GM19452 (cell line): ENCODE results near the gene BACE1.

Experiments used
- ATAC-seq: cut with Tn5 transposase; IDR thresholded peaks from one replicate; pipeline ENCODE4 v1.9.1; 2021; ENCODE audit not compliant: unreplicated experiment

Gene BACE1

DNA sequence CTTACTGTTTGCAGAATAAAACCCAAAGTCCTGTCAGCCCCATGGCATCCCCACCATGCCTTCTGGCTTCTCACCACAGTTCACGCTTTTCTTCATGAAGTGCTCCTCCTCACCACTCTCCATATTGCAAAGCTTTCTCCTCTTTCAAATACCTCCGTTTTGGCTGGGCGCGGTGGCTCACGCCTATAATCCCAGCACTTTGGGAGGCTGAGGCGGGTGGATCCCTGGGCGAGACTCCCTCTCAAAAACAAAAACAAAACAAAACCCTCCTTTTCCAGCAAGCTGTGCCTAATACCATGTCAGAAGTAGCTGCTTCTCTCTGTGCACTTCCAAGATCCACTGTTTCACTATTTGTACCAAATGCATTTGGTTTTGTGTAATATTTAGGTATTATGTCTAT is 6.7 kb downstream of the BACE1 start:
- ATAC-seq, result no peak

DNA sequence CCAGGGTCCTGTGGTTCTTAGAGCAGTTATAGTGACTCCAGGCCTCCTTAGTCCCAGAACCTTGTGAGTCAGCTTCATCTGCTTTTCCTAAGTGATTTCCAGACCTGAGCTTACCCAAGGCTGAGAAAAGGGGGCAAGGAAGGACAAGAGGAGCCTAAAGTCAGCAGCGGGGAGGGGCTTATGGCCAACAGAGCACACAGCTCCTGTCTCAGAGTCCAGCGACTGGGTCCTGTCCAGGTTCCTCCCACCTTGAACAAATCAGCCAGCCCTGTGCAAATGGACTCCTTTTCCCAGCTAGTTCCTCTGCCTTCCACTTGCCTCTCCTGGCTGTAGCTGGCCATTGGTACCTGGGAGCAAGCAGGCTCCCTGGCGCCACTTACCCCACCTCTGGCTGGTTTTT is 10.9 kb downstream of the BACE1 start:
- ATAC-seq, result no peak

DNA sequence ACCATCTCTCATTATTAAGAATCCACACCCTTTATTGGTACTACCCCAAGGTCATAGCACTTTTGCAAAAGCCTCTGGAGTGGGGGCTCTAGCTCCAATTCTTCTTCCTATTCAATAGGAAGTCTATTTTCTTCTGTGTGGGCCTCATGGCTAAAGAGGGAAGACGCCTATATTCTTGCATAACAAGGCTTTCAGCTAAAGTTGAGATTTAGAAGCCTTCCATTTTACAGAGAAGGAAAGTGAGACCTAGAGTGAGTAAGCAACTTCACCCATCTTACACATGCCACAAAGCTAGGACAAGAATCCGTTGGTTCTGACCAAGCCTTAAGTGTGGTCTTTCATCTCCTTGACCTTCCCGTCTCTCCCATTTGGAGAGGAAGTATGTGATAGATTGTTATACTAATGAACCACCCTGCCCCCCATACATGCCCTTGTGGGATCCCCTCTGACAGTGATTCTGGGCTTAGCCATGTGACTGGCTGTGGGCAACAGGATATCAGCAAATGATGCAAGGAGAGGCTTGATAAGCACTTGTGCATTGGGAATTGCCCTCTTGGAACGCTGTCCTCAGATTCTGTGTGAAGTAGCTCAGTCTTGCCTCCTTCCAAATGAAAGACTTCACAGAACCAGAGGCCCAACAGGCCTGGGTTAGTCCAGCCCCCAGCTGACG is 12.3 kb downstream of the BACE1 start:
- ATAC-seq, result no peak

GRCh38 chr11:117303101-117303500 is 13.0 kb downstream of the BACE1 start:
- ATAC-seq, result no peak

GRCh38 chr11:117302228-117302627 is 13.8 kb downstream of the BACE1 start:
- no peak for ATAC-seq

GRCh38 chr11:117300773-117301172 is 15.3 kb downstream of the BACE1 start:
- ATAC-seq, result no peak

DNA sequence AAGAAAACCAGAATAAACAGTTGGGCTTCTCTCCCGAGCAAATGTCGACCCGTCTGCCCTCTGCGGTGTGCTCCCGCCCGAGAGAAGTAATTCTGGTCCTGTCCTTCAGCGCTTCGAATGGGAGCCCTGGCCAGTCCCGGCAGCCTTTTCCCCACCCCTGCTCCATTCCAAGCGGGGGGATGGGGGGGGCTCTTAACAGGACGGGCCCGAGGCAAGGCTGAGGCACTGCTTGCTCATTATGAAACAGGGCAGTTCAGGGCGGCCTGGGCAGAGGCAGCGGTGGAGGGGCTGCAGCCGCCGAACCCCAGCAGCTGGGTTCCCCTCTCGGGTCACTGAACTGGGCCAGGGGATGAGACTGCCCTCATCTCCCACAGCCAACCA is 15.8 kb downstream of the BACE1 start:
- ATAC-seq, result no peak

DNA sequence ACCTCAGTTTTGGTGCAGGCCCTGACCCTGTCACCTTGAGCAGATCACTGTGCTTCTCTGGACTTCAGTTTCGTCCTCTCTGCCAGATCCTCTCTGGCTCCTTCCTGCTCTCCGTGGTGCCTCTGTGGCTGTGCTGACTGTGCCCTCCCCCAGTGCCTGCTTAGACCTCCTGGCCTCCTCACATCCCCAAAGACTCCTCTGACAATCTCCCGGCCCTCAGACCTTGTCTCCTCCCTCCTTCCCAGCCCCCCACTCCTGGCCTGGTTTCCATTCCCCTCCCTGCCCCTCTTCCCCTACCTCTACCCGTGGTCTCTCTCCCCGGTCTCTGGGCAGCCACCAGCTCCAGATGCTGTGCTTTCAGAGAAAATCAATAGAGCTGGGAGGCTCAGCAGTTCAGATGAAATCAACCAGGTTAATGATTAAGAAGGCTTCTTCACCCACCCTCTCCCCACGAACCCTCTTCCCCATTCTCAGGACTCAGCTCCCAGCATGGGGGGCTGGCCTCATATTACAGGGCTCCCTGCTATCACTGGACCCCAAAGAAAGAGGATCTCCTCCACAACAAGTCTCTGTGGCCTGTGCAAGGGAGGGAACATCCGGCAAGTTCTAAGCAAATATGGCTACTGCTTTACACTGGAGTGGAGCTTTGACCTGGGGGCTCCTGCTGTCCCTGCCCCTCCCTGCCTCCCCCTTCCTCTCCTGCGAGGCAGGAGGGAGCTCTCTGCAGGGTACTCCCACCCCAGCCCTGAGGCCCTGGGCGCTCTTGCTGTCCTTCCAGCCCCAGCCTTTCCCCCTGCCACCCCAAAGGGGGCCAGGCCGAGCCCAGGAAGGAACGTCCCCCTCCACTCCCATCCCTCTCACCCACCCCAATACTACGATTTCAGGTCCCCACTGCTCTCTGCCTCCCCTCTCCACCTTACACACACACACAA is 16.4 kb downstream of the BACE1 start:
- no peak for ATAC-seq

- ATAC-seq, result no peak
These were observed 17.9 kb downstream of the BACE1 start for GRCh38 chr11:117298195-117298594.

- ATAC-seq, result no peak
These were observed 19.2 kb downstream of the BACE1 start for GRCh38 chr11:117296881-117297280.

- no peak for ATAC-seq
These were observed 20.5 kb downstream of the BACE1 start for GRCh38 chr11:117295438-117296137.

DNA sequence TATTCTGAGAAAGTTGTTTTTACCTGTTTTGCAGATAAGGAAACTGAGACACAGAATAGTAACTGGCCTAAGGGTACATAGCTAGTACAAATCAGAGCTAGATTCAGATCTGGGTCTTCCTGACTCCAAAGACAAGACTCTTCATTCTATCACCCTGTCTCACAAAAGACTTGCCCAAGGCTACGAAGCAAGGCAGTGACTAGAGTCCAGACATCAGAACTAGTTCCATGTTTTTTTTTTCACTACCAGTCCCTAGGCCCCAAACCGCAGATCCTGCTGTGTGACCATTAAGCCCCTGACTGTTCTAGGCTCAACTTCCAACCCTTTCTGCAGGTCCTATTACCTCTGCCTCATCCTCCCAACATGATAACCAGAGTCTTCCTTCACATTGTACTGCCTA is 23.4 kb downstream of the BACE1 start:
- no peak for ATAC-seq

DNA sequence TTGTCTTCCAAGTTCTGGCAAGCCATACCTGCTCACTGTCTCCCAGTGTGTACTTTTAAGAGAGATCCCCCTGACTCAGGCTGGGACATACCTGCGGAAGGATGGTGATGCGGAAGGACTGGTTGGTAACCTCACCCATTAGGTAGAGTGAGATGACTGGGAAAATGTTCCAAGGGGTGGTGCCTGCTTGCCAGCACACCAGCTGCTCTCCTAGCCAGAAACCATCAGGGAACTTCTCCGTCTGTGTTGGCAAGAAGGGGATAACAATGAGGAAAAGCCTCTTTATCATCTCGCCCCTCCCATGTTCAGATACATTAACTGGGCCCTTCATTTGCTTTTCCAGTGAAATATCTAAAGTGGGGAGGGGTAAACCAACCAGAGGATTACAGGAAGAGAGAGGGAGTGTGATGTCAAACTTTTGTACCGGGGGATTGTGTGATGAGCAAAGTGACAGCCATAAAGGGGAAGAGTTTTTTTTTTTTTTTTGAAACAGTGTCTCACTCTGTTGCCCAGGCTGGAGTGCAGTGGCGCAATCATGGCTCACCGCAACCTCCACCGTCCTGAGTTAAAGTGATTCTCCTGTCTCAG is 25.2 kb downstream of the BACE1 start, which contains the start of gene BACE1-AS:
Gene BACE1-AS (plus strand): TSS at position 538 of the 588 bp plus-strand sequence.
- ATAC-seq, result no peak

DNA sequence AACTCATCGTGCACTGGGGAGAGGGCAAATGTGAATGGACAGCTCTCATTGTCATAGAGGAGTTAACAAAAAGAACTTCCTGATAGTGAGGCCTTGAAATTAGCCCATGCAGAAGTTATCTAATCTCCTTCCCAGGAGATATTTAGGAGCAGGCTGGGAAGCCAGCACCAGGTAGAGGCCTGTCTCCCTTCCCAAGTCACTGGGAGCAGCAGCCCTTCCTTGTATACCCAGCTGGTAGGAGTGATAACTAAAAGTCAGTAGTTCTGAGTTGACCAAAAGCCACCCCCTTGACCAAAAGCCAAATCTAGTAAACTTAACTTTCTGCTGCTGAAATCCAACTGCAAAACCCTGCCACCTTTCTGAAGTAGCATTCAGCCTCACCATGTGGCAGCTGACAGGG is 26.3 kb downstream of the BACE1 start:
- ATAC-seq, result no peak

DNA sequence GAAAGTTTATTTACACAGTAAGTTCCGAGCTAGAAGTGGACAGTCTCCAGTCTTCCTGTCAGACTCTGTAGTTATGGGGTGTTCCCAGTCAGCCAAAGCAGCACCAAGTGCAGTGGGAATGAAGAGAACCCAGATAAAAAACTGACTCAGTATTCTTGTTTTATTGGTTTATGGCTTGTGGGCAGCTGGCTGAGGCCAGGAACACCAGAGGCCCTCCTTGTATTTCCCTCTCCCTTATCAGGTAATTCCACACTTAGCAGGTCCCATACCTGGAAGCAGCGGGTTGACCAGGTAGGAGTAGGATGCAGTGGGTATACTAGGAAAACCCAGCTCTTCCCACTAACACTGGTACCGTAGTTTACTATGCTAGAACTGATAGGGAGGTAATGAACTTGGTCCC is 28.4 kb downstream of the BACE1 start:
- no peak for ATAC-seq

DNA sequence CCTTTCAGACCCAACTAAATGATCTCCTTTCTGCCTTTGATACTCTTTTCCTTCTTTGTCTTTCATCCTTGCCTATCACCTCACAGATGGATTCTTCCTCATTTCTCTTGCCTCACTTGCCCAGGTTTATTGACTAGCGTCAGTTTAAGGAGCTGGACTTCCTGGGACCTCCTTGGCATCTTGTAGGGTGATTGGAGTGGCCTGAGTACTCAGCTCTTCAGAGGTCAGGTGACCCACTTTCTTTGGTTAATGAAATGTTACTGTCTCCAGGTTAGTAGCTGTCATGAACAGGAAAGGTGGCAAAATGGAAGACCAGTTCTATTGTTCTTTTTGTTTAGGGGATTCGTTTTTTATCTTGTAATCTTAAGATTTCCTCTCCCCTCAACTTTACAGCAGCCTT is 29.5 kb downstream of the BACE1 start:
- no peak for ATAC-seq

- ATAC-seq, result no peak
These were observed 32.0 kb downstream of the BACE1 start for GRCh38 chr11:117284053-117284452.

- ATAC-seq, result no peak
These were observed 33.1 kb downstream of the BACE1 start for GRCh38 chr11:117282956-117283355.

GRCh38 chr11:117281869-117282268 is 34.2 kb downstream of the BACE1 start:
- ATAC-seq, result no peak

GRCh38 chr11:117281159-117281558 is 34.9 kb downstream of the BACE1 start:
- no peak for ATAC-seq

- no peak for ATAC-seq
These were observed 36.2 kb downstream of the BACE1 start for GRCh38 chr11:117279711-117280376.
